GM21723 (cell line): Measurements from ENCODE around the gene KRT33A.

Experiments
- ATAC-seq: cut with Tn5 transposase; IDR thresholded peaks from one replicate; pipeline ENCODE4 v1.9.1; 2021; ENCODE audit warnings: mild to moderate bottlenecking, moderate library complexity; ENCODE audit not compliant: unreplicated experiment

The KRT33A gene

GRCh38 chr17:41331606-41332005 lies 19.0 kb downstream of the KRT33A start:
- no peak for ATAC-seq

- ATAC-seq = no peak
These were observed 21.2 kb downstream of the KRT33A start for GRCh38 chr17:41329279-41329948.

- no peak for ATAC-seq
These were observed 22.4 kb downstream of the KRT33A start for GRCh38 chr17:41328207-41328606.

GRCh38 chr17:41327411-41328120 lies 23.1 kb downstream of the KRT33A start:
- ATAC-seq = no peak

GRCh38 chr17:41326173-41327145 lies 24.2 kb downstream of the KRT33A start:
- ATAC-seq = no peak

GRCh38 chr17:41325611-41326010 lies 25.0 kb downstream of the KRT33A start:
- ATAC-seq = no peak

GRCh38 chr17:41325126-41325525 lies 25.5 kb downstream of the KRT33A start:
- no peak for ATAC-seq

GRCh38 chr17:41324180-41325075 lies 26.2 kb downstream of the KRT33A start:
- no peak for ATAC-seq

- ATAC-seq = no peak
These were observed 27.4 kb downstream of the KRT33A start for GRCh38 chr17:41322903-41323895.

- ATAC-seq = no peak
These were observed 28.3 kb downstream of the KRT33A start for GRCh38 chr17:41322094-41322902.

GRCh38 chr17:41318231-41318630 lies 32.4 kb downstream of the KRT33A start:
- ATAC-seq = no peak

- ATAC-seq = no peak
These were observed 34.7 kb downstream of the KRT33A start for GRCh38 chr17:41315814-41316445.

- ATAC-seq = no peak
These were observed 35.3 kb downstream of the KRT33A start, which contains the start of gene KRTAP17-1 for GRCh38 chr17:41315204-41315794. Gene KRTAP17-1 (minus strand): TSS chr17:41315710. CDS start chr17:41315650, 60 bp downstream.

GRCh38 chr17:41311111-41311510 lies 39.5 kb downstream of the KRT33A start:
- no peak for ATAC-seq

GRCh38 chr17:41308918-41309359 lies 41.7 kb downstream of the KRT33A start, which contains the start of gene KRTAP16-1:
Gene KRTAP16-1 (minus strand): TSS chr17:41309309. CDS start chr17:41309253, 56 bp downstream.
- no peak for ATAC-seq

GRCh38 chr17:41308251-41308917 lies 42.2 kb downstream of the KRT33A start:
- no peak for ATAC-seq

GRCh38 chr17:41307647-41308046 lies 43.0 kb downstream of the KRT33A start:
- no peak for ATAC-seq
